GM12872 (cell line): Measurements from ENCODE around the gene RAB10.

Experiments used
- CTCF ChIP-seq: IDR thresholded peaks from 3 replicates; pipeline ENCODE4 v1.5.1; 2011; ENCODE audit warnings: low read depth, mild to moderate bottlenecking, low read length, moderate library complexity; ENCODE audit not compliant: insufficient read depth

Gene RAB10

GRCh38 chr2:26033818-26034636 is at the start of gene RAB10:
RAB10 (plus strand) TSS chr2:26034084; CDS start chr2:26034609, 525 bp downstream.
- TF ChIP-seq CTCF: no peak

- TF ChIP-seq CTCF: no peak
Observed at GRCh38 chr2:25988134-25988533, 45.8 kb upstream of the RAB10 start.

- TF ChIP-seq CTCF: no peak
Observed at GRCh38 chr2:25989154-25989553, 44.7 kb upstream of the RAB10 start.

GRCh38 chr2:25991965-25992364 is 41.9 kb upstream of the RAB10 start:
- TF ChIP-seq CTCF: no peak

GRCh38 chr2:25992556-25992955 is 41.3 kb upstream of the RAB10 start:
- TF ChIP-seq CTCF: no peak

- no peak for TF ChIP-seq CTCF
Observed at GRCh38 chr2:25993049-25993448, 40.8 kb upstream of the RAB10 start.

- no peak for TF ChIP-seq CTCF
Observed at GRCh38 chr2:25994509-25994908, 39.4 kb upstream of the RAB10 start.
